ENCODE measurements around the gene CYP2A7. TPM values are rescaled to one million over a fixed set of nuclear protein-coding genes. Genes with fewer than 3 reads are reported as not detected.
"Not testable (repeated sequence)": the region's sequence is repeated elsewhere in the genome, so short reads cannot be mapped to it uniquely, and the experiment has no call there.

The CYP2A7 gene
- total RNA-seq (2014; rRNA removed; shearing (Covaris generic)), result not detected in 2 replicates
- not detected in 2 replicates for polyA plus RNA-seq (2016; fragmentation: Nextera tagmentation; extraction: Ambion mirVana)

GRCh38 chr19:40882062-40882461 is at the start of gene CYP2A7:
CYP2A7 (minus strand) TSS chr19:40882231; CDS start chr19:40882210, 21 bp downstream.
- in situ Hi-C loops (cut with MboI); H3K27ac ChIP-seq; H3K9me3 ChIP-seq (ENCODE audit: low read depth); H4K20me1 ChIP-seq (ENCODE audit: insufficient read depth); H2AFZ ChIP-seq; H3K9ac ChIP-seq; H3F3A ChIP-seq (ENCODE audit: insufficient read depth); DNase-seq; H3K4me3 ChIP-seq; H3K4me1 ChIP-seq (ENCODE audit: insufficient read depth); H3K36me3 ChIP-seq (ENCODE audit: low read depth); H3K27me3 ChIP-seq (replicated peaks; ENCODE audit: insufficient read depth); H3K79me2 ChIP-seq (ENCODE audit: insufficient read depth); H3K9me2 ChIP-seq (ENCODE audit: insufficient read depth); H3K4me2 ChIP-seq (ENCODE audit: unreplicated experiment): not testable (repeated sequence)
- WGBS, 2 experiments (ENCODE audit: low coverage in 1 of 2, low lambda C conversion rate in 2 of 2, missing lambda C conversion rate in 2 of 2), result 63 to 74% methylated on average over 3 of the region's 3 CpGs

- DNase-seq; in situ Hi-C loops (cut with MboI): not testable (repeated sequence)
- WGBS, 2 experiments (ENCODE audit: low coverage in 1 of 2, low lambda C conversion rate in 2 of 2, missing lambda C conversion rate in 2 of 2), result 38 to 40% methylated on average over 2 of the region's 2 CpGs
These were observed 48.8 kb upstream of the CYP2A7 start for GRCh38 chr19:40930799-40931198.

GRCh38 chr19:40929942-40930341 is 47.9 kb upstream of the CYP2A7 start:
- H3K79me2 ChIP-seq (ENCODE audit: insufficient read depth); H3K36me3 ChIP-seq (ENCODE audit: low read depth); H3K9me2 ChIP-seq (ENCODE audit: insufficient read depth); DNase-seq; H3K4me2 ChIP-seq (ENCODE audit: unreplicated experiment); in situ Hi-C loops (cut with MboI); H3K27ac ChIP-seq; H3K9me3 ChIP-seq (ENCODE audit: low read depth); H2AFZ ChIP-seq; H3K4me1 ChIP-seq (ENCODE audit: insufficient read depth); H4K20me1 ChIP-seq (ENCODE audit: insufficient read depth); H3F3A ChIP-seq (ENCODE audit: insufficient read depth); H3K4me3 ChIP-seq; H3K9ac ChIP-seq: not testable (repeated sequence)
- H3K27me3 ChIP-seq (replicated peaks; ENCODE audit: insufficient read depth), result peaks cover 13% of the 10 kb centered on the region; the same call in 1 of the 2 replicates
- WGBS, 2 experiments (ENCODE audit: low coverage in 1 of 2, low lambda C conversion rate in 2 of 2, missing lambda C conversion rate in 2 of 2), result 34 to 43% methylated on average over 3 of the region's 3 CpGs

More at GRCh38 chr19:40930799-40931198, 48.8 kb upstream of the CYP2A7 start:
- not testable (repeated sequence) for H4K20me1 ChIP-seq (ENCODE audit: insufficient read depth); H3K4me3 ChIP-seq; H3K4me1 ChIP-seq (ENCODE audit: insufficient read depth); H3F3A ChIP-seq (ENCODE audit: insufficient read depth); H3K27ac ChIP-seq; H3K9me3 ChIP-seq (ENCODE audit: low read depth); H3K9me2 ChIP-seq (ENCODE audit: insufficient read depth); H3K4me2 ChIP-seq (ENCODE audit: unreplicated experiment); H3K36me3 ChIP-seq (ENCODE audit: low read depth); H2AFZ ChIP-seq; H3K79me2 ChIP-seq (ENCODE audit: insufficient read depth); H3K9ac ChIP-seq
- peaks cover 13% of the 10 kb centered on the region; the same call in 1 of the 2 replicates for H3K27me3 ChIP-seq (replicated peaks; ENCODE audit: insufficient read depth)

- no peaks in the 10 kb centered on the region for H3K79me2 ChIP-seq (ENCODE audit: insufficient read depth)
- H3K4me2 ChIP-seq (ENCODE audit: unreplicated experiment), result no peak overlapping the region
- in situ Hi-C loops (cut with MboI), result no loop called here
- no peaks in the 10 kb centered on the region for H3K9me3 ChIP-seq (ENCODE audit: low read depth)
- peaks cover 13% of the 10 kb centered on the region; the same call in 1 of the 2 replicates for H3K27me3 ChIP-seq (replicated peaks; ENCODE audit: insufficient read depth)
- H3K36me3 ChIP-seq (ENCODE audit: low read depth), result no peaks in the 10 kb centered on the region
- no peak for DNase-seq
- H3K4me3 ChIP-seq, result no peak overlapping the region
- H3F3A ChIP-seq (ENCODE audit: insufficient read depth), result no peaks in the 10 kb centered on the region
- H3K27ac ChIP-seq, result no peak overlapping the region
- no peaks in the 10 kb centered on the region for H4K20me1 ChIP-seq (ENCODE audit: insufficient read depth)
- H2AFZ ChIP-seq, result no peak overlapping the region
- TF ChIP-seq EZH2 (IDR thresholded peaks at IDR 0.05; ENCODE audit: insufficient read depth, poor library complexity, severe bottlenecking) (no peak), EZH2phosphoT487 (IDR thresholded peaks at IDR 0.05; ENCODE audit: insufficient read depth, low read depth) (no peak)
- H3K9ac ChIP-seq, result no peak overlapping the region
- 21 to 28% methylated on average over 1 of the region's 1 CpG for WGBS, 2 experiments (ENCODE audit: low coverage in 1 of 2, low lambda C conversion rate in 2 of 2, missing lambda C conversion rate in 2 of 2)
- no peaks in the 10 kb centered on the region for H3K4me1 ChIP-seq (ENCODE audit: insufficient read depth)
- H3K9me2 ChIP-seq (ENCODE audit: insufficient read depth), result no peaks in the 10 kb centered on the region
These were observed 46.8 kb upstream of the CYP2A7 start for GRCh38 chr19:40928850-40929249.

- H3K27ac ChIP-seq, result no peak overlapping the region
- no peak overlapping the region for H3K4me2 ChIP-seq (ENCODE audit: unreplicated experiment)
- in situ Hi-C loops (cut with MboI), result no loop called here
- H3K4me3 ChIP-seq, result no peak overlapping the region
- no peak overlapping the region for H2AFZ ChIP-seq
- no peak overlapping the region for H3K9ac ChIP-seq
- H3K27me3 ChIP-seq (replicated peaks; ENCODE audit: insufficient read depth), result peaks cover 17% of the 10 kb centered on the region
- H3K4me1 ChIP-seq (ENCODE audit: insufficient read depth), result no peaks in the 10 kb centered on the region
- no peaks in the 10 kb centered on the region for H3K36me3 ChIP-seq (ENCODE audit: low read depth)
- H3F3A ChIP-seq (ENCODE audit: insufficient read depth), result no peaks in the 10 kb centered on the region
- H3K9me2 ChIP-seq (ENCODE audit: insufficient read depth), result no peaks in the 10 kb centered on the region
- WGBS, 2 experiments (ENCODE audit: low coverage in 1 of 2, low lambda C conversion rate in 2 of 2, missing lambda C conversion rate in 2 of 2), result 79 to 90% methylated on average over 3 of the region's 3 CpGs
- no peaks in the 10 kb centered on the region for H4K20me1 ChIP-seq (ENCODE audit: insufficient read depth)
- H3K9me3 ChIP-seq (ENCODE audit: low read depth), result no peaks in the 10 kb centered on the region
- H3K79me2 ChIP-seq (ENCODE audit: insufficient read depth), result no peaks in the 10 kb centered on the region
- no peak for TF ChIP-seq EZH2phosphoT487 (IDR thresholded peaks at IDR 0.05; ENCODE audit: insufficient read depth, low read depth)
- no peak for TF ChIP-seq EZH2 (IDR thresholded peaks at IDR 0.05; ENCODE audit: insufficient read depth, poor library complexity, severe bottlenecking)
- DNase-seq, result no peak
These were observed 45.5 kb upstream of the CYP2A7 start for GRCh38 chr19:40927567-40927966.

- H3K9me3 ChIP-seq (ENCODE audit: low read depth); H3F3A ChIP-seq (ENCODE audit: insufficient read depth); H2AFZ ChIP-seq; DNase-seq; H3K36me3 ChIP-seq (ENCODE audit: low read depth); H3K27ac ChIP-seq; H3K9ac ChIP-seq; H3K4me1 ChIP-seq (ENCODE audit: insufficient read depth); H3K9me2 ChIP-seq (ENCODE audit: insufficient read depth); H3K79me2 ChIP-seq (ENCODE audit: insufficient read depth); H3K4me2 ChIP-seq (ENCODE audit: unreplicated experiment); H3K4me3 ChIP-seq; in situ Hi-C loops (cut with MboI); H4K20me1 ChIP-seq (ENCODE audit: insufficient read depth): not testable (repeated sequence)
- peaks cover 18% of the 10 kb centered on the region for H3K27me3 ChIP-seq (replicated peaks; ENCODE audit: insufficient read depth)
- WGBS, 2 experiments (ENCODE audit: low coverage in 1 of 2, low lambda C conversion rate in 2 of 2, missing lambda C conversion rate in 2 of 2), result 32 to 50% methylated on average over 1 of the region's 1 CpG
These were observed 44.2 kb upstream of the CYP2A7 start for GRCh38 chr19:40926276-40926675.
